ELR (cell line): ENCODE results near the gene ZNF519.
A peak's percentile ranks its signal among the peaks of the same experiment; 100 is the strongest.
"Not testable (repeated sequence)": the region's sequence is repeated elsewhere in the genome, so short reads cannot be mapped to it uniquely, and the experiment has no call there.

Experiments
- DNase-seq: peaks from one replicate; pipeline ENCODE4 v3.0.0-alpha.2; 2015; ENCODE audit warnings: low read depth

Gene ZNF519

DNA sequence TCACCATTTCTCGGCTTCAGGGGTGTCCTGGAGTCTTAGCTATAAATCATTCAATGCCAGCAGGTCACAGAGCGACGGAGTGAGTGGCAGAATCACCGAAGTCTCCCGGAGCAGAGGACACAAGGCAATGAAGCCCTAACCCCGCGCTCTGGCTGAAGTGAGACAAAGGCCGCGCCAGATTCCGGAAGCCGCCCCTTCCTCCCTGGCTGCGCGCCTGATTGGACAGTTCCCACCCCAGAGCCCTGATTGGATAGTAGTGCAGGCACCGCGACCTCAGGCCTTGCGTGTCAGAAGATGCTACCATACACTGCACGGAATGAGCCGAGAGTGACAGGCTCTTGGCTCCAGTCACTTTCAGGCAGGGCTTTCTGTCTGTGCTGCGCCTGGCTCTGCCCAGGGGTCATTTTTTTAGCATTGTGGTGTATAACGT is at the start of gene ZNF519:
TSS of gene ZNF519 (minus strand) at position 165 of the 430 bp plus-strand sequence. CDS start at position 7, 158 bp downstream.
- DNase-seq = peak; percentile 96

DNA sequence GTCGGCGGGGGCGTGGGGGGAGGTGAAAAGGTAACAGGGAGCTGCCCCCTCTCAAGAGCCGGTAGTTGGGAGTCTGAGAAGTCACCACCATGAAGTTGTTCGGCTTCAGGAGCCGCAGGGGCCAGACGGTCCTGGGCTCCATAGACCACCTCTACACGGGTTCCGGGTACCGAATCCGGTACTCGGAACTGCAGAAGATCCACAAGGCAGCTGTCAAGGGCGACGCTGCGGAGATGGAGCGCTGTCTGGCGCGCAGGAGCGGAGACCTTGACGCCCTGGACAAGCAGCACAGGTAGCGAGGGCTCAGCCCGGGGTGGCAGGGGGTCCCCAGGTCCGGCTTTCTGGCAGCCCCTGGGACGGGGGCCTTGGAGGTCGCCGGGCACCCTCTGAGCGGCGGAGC is 47.1 kb upstream of the ZNF519 start:
- no peak for DNase-seq

DNA sequence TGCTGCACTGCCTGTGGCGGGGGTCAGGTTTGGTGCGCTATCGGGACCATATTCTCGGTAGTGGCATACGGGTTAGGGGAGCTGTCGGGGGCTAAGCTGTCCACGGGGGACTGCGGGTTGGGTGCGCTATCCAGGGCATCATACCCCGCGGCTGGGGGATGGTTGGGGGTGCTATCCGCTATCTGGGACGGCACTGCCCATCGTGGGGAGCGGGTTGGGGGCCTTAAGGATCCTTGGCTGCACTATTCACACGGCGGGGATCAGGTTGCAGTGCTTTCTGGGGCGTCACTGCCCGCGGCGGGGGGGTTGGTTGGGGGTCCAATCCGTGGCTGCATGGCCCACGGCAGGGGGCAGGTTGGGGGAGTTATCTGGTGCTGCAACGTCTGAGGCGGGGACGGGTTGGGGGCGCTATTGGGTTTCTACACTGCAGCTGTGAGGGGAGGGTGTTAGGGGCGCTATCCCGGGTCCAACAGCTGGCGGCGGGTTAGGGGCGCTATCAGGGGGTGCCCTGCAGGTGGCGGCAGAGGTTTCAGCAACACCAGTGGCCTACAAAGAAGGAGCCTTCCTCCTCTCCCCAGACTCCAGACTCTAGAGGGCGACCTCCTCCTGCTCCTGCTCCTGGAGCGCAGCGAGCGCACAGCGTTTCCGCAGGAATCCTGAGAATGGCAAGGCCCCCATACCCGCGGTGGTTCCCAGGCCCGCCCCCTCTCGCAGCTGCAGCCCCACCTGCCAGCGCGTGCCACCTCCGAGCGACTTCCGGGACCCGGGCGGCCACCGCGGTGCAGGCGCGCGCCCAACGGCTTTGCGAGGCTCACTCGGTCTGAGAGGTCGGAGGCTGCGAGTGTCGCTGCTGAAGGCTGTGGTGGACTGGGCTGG is 46.3 kb upstream of the ZNF519 start:
- not testable (repeated sequence) for DNase-seq

DNA sequence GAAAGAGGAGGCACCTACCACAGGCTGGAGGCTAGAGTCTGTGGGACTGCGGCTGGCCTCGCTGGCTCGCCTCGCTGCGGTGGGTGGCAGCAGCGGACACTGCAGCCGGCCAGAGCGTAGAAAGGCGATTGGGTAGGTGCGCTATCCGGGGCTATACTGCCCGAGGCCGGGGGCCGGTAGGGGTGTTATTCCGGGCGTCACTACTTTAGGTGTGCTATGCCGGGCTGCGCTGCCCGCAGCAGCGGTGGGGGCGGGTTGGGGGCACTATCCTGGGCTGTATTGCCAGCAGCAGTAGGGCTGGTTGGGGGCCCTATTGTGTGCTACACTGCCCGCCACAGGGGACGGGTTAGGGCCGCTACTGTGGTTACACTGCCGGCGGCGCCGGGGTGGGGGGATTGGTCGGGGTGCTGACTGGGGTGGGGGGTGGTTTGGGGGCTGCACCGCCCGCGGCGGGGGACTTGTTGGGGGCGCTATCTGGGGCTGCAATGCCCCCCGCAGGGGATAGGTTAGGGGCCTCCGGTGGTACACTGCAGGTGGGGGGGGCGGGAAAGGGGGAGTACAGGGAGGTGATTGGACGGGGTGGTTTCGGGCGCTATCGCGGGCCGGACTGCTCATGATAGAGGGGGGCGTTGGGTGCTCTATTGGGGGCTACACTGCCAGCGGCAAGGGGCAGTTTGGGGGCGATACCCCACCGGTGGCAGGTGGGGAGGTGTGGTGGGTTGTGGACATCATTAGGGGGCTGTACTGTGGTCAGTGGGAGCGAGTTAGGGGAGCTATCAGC is 45.5 kb upstream of the ZNF519 start:
- not testable (repeated sequence) for DNase-seq

DNA sequence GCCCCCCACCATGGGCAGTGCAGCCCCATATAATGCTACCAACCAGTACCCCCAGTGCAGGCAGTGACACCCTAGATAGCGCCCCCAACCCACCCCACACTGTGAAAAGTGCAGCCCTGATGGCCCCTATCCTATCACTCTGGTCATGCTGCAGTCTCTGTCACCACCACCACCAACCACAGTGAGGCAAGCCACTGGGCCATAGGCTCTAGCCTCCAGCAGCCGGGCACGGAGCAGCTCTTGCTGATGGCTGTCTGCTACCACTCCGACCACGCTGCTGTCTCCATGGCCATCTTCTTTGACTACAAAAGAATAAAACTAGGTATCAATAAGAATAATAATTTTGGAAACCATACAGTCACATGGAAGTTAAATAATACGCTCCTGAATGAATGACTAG is 43.2 kb upstream of the ZNF519 start:
- not testable (repeated sequence) for DNase-seq

DNA sequence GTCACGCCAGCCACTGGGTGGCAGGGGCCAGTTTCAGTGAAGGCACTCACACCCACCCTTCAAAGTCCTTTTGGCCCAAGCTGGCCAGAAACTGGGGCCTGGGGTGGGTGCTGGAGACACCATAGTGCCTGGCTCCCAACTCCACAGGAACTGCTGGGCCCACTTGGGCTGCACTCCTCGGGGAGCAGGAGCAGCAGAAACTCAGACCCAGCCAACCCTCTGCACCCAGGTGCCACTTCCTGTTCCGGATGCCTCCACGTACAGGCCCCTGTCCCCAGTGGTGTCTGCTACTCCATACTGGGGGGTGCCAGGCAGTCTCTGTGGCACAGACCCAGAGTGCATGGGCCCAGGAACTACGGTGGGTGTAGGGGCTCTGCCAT is 42.5 kb upstream of the ZNF519 start:
- DNase-seq = no peak

DNA sequence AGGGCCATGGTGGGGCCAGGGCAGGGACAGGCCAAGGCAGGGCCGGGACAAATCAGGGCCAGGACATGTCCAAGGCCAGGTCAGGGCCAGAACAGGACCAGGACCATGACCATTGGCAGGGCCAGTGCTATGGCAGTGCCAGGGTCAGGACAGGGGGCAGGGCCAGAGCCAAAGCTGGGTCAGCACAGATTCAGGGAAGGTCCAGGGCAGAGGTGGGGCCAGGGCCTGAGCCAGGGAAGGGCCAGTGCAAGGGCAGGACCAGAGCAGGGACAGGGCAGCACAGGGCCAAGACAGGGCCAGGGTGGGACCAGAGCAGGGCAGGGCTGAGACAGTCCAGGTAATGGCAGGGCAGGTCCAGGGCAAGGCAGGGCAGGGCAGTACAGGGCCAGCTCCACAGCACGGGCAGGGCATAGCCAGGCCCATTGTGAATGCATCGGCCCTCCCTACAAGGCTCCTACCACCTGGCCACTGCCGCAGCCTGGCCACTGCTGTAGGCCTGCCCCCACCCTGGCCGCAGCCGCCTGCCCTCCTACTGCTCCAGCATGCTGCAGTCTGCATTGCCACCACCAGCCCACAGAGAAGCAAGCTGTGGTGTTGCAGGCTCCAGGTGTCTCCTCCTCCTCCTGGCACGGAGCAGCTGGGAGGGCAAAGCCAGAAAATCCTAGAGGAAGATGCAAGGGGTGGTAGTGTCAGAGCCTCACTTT is 41.9 kb upstream of the ZNF519 start:
- DNase-seq = not testable (repeated sequence)

DNA sequence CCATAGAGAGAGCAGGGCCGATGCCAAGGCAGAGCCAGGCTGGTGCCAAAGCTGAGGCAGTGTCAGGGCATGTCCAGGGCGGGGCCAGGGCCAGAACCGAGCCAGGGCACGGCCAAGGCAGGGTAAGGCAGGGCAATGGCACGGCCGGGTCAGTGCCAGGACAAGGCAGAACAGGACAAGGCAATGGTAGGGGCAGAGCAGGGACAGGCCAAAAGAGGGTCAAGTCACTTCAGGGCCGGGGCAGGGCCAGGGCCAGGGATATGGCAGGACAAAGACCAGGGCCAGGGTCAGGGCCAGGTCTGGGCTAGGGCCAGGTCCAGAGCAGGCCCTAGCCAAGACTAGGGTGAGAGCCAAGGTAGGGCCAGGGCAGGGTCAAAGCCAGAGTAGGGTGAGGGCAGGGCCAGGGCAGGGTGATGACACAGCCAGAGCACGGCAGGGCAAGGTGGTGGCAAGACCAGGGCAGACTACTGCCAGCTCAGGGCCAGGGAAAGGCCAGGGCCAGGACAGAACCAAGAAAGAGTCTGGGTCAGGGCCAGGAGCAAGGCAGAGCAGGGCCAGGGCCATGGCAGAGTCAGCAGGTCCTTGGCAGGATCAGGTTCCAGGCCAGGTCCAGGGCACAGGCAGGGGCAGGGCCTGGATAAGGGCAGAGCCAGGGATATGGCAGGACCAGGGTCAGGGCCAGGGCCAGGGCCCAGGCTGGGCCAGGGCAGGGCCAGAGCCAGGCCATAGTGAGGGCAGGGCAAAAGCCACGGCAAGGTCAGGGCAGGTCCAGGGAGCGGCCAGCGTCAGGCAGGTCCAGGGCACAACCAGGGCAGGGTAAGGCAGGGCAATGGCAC is 41.1 kb upstream of the ZNF519 start:
- not testable (repeated sequence) for DNase-seq

DNA sequence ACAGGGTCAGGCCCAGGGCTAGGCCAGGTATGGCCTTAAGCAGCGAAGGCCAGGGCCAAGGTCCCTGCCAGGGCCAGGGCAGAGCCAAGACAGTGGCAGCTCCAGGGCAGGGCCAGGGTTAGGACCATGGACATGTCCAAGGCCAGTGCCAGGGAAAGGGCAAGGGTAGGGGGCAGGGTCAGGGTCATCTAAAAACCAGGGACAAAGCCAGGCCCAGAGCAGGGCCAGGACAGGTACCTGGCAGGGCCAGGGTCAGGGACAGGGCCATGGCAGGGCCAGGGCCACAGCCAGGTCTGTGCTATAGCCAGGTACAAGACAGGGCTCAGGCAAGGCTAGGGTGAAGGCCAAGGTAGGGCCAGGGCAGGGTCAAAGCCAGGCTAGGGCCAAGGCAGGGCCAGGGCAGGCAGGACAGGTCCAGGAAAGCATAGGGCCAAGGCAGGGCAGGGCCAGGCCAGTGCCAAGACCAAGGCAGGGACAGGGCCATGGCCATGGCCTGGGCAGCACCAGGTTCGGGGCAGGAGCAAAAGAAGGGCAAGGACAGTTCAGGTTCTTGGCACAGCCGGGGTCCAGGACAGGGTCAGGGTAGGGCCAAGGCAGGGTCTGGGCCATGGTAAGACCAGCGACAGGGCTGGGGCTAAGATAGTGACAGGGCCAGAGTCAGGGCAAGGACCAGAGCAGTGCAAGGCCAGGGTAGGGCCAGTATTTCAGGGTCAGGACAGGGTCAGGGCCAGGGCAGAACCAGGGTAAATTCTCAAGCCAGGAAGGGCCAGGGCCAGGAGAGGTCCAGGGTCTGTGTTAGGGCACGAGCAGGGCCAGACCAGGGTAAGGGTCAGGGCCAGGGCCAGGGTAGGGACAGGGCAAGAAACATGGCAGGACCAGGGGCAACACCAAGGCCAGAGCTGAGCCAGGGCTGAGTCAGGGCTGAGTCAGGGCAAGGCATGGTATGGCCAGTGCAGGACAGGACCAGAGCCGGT is 40.2 kb upstream of the ZNF519 start:
- DNase-seq = not testable (repeated sequence)

DNA sequence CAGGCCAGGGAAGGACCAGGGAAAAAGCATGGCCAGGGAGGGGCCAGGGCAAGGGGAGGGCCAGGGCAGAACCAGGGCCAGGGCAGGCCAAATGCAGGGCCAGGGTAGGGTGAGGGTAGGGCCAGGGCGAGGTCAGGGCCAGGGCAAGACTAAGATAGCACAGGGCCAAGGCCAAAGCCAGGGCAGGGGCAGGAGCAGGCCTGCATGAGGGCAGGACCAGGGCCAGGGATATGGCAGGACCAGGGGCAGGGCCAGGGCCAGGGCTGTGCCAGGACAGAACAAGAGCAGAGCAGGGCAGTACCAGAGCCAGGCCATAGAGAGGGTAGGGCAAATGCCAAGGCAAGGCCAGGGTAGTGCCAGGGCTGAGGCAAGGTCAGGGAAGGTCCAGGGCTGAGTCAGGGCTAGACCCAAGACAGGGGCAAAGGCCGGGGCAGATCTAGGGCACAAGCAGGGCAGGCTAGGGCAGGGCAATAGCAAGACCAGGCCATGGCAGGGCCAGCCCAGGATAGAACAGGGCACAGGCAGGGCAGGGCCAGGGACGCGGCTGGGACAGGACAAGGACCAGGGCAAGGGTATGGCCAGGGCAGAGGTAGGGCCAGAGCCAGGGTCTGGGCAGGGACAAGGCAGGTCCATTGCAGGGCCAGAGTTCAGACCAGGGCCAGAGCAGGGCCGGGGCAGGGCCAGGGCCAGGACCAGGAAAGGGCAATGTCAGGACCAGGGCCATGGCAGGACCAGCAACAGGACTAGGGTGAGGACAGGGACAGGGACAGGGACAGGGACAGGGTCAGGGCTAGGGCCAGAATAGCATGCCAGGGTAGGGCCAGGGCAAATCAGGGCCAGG is 39.3 kb upstream of the ZNF519 start:
- not testable (repeated sequence) for DNase-seq

DNA sequence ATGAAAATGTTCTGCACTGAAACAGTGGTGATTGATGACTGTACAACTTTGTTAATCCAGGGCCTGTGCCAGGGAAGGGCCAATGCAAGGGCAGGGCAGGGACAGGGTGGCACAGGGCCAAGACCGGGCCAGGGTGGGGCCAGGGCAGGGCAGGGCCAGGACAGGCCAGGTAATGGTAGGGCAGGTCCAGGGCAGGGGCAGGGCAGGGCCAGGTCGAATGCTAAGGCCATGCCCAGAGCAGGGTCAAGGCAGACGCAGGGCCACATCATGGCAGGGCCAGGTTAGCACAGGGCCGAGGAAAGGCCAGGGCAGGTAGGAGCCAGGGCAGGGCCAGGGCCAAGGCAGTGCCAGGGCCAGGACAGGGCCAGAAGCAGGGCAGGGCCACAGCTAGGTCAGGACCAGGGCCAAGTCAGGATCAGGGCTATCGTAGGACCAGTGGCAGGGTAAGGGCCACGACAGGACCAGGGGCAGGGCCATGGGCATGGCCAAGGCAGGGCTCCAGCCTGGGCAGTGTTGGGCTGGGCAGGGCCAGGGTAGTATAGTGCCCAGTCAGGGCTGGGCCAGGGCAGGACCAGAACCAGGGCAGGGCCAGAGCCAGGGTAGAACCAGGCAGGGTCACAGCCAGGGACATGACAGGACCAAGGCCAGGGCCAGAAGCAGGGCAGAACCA is 38.3 kb upstream of the ZNF519 start:
- DNase-seq = not testable (repeated sequence)

DNA sequence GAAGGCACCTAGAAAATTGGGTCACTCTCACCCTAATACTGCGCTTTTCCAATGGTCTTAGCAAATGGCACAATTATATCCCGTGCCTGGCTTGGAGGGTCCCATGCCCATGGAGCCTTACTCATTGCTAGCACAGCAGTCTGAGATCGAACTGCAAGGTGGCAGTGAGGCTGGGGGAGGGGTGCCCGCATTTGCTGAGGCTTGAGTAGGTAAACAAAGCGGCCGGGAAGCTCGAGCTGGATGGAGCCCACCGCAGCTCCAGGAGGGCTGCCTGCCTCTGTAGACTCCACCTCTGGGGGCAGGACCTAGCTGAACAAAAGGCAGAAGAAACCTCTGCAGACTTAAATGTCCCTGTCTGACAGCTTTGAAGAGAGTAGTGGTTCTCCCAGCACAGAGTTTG is 30.7 kb upstream of the ZNF519 start:
- not testable (repeated sequence) for DNase-seq

DNA sequence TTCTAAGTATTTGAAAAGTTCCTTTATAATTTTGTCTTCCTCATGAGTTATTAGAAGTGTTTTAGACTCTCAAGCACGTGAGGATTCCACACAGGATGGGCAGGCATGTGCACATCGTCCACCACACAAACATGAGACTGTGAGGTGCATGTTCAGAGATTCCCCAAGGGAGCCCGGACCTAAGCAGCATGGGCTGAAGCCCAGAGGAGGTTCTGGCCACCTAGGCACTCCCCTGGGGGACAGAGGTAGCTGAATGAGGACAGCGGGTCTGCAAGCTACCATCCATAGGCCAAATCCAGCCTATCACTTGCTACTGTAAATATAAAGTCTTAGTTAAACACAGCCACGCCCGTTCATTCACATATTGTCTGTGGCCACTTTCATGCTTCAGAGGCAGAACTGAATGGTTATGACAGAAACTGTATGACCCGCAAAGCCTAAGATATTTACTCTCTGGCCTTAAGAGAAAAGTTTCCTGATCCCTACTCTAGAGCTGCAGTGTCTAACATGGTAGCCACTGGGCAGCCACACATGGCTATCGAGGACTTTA is 19.4 kb upstream of the ZNF519 start:
- DNase-seq = not testable (repeated sequence)

DNA sequence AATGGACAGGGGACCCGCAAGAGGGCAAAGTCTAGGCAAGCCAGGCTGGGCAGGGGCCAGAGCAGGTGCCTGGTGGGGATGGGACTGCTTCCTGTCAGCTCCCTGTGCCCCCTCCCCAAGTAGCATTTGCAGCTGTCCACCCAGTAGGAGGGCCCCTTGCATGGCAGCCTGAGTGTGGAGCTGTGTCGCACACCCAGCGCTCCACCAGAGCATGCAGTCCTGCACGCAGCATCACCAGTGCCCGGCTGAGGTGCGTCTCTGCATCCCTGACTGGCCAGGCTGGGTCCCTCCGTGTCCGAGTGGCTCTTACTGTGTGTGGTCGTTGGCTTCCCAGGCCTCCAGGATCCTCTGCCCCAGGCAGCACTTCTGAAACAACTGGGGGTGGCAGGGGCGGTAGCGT is 18.5 kb upstream of the ZNF519 start:
- DNase-seq = not testable (repeated sequence)

DNA sequence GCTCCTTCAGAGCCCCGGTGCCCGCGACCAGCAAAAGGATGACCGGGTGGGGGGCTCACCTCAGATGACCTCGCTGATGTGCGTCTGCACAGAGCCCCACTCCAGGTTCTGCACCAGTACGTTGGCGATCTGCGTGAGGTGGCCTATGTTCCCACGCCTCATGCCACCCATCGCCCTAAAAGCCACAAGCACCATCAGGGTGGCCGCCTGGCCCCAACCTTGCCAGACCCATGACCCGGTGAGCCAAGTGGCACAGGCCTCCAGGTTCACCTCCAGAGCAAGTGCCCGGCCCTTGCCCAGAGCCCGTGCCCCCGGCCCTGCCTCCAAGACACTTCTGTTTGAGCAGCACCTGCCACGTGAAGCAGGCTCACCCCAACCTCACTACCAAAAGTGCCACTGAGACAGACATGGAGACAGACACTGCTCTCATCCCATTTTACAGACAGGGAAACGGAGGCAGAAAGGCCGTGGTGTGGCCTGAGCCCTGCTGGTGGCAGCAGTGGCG is 17.7 kb upstream of the ZNF519 start:
- not testable (repeated sequence) for DNase-seq

DNA sequence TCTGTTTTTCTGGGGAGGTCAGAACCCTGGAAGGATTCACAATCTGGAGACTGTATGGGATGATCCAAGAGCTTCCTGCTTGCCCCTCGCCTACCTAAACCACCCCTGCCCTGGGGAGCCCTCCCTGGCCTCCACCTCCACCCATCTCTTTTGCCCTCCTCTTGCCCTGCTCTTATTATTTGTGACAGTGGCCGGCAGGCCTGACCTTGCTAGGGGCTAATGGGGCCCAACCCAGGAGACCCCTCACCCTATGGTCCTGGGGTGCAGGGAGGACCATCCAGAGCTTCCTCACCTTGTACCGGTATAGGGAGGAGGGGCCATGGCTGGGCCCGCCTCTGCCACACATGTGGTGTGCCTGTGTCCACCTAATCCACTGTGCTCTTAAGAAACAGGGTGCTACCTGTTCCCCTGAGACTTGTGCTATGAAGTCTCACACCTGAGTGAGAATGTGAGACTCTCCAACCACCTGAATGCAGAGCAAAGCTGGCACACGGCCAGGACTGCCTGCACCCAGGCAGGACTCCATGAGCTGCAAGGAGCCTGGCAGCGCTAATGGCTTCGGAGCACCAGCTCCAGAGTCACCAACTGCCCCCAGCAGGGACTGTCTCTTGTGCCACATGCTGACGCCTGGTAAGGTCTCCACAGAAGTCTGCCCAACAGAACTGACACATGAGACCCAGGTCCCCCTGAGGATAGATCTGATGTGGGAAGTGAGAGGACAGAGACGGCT is 17.1 kb upstream of the ZNF519 start:
- not testable (repeated sequence) for DNase-seq
